Measurements from ENCODE around the gene FSTL4. TPM values are rescaled to one million over a fixed set of nuclear protein-coding genes. Genes with fewer than 3 reads are reported as not detected.

The FSTL4 gene
- polyA plus RNA-seq, 1 of the 3 experiments (the other 2 are of a cell fraction), result not detected

GRCh38 chr5:133353741-133354140 lies 258.6 kb downstream of the FSTL4 start:
- Histone ChIP-seq H3K9me2 (no peaks in the 10 kb centered on the region), H3K36me3 (replicated peaks in 1 of 2; ENCODE audit: control insufficient read depth in 1 of 2, insufficient read depth in 2 of 2, low read length in 1 of 2) (no peaks in the 10 kb centered on the region), H4K20me1 (ENCODE audit: insufficient read depth) (no peaks in the 10 kb centered on the region), H3K4me1 (ENCODE audit: control insufficient read depth in 1 of 2, insufficient read depth in 2 of 2, low read depth in 1 of 2, low read length in 1 of 2) (peaks cover 0 to 14% of the 10 kb centered on the region in 2 experiments; a peak in 1 of 4 replicates), H3K79me2 (ENCODE audit: insufficient read depth) (no peaks in the 10 kb centered on the region), H3K9me3 (no peaks in the 10 kb centered on the region), H3K27ac (ENCODE audit: low read depth in 2 of 2, low read length in 1 of 2) (no peak overlapping the region), H3K9ac (no peak overlapping the region), H3K4me2 (no peak overlapping the region), H3F3A (replicated peaks; ENCODE audit: insufficient read depth) (no peaks in the 10 kb centered on the region), H3K27me3 (ENCODE audit: insufficient read depth) (no peaks in the 10 kb centered on the region), H3K4me3 (ENCODE audit: low read depth in 2 of 2, low read length in 1 of 2) (no peak overlapping the region), H2AFZ (ENCODE audit: low read depth) (no peak overlapping the region)
- POLR2A ChIA-PET, result no interaction called here
- CTCF ChIA-PET, result interaction anchor here (0.7 to 1.8 kb wide), 2 partner anchors 70 to 79 kb away, joined by 3 to 5 read pairs; no protein-coding TSS in a partner anchor
- TF ChIP-seq, protein P1, sequence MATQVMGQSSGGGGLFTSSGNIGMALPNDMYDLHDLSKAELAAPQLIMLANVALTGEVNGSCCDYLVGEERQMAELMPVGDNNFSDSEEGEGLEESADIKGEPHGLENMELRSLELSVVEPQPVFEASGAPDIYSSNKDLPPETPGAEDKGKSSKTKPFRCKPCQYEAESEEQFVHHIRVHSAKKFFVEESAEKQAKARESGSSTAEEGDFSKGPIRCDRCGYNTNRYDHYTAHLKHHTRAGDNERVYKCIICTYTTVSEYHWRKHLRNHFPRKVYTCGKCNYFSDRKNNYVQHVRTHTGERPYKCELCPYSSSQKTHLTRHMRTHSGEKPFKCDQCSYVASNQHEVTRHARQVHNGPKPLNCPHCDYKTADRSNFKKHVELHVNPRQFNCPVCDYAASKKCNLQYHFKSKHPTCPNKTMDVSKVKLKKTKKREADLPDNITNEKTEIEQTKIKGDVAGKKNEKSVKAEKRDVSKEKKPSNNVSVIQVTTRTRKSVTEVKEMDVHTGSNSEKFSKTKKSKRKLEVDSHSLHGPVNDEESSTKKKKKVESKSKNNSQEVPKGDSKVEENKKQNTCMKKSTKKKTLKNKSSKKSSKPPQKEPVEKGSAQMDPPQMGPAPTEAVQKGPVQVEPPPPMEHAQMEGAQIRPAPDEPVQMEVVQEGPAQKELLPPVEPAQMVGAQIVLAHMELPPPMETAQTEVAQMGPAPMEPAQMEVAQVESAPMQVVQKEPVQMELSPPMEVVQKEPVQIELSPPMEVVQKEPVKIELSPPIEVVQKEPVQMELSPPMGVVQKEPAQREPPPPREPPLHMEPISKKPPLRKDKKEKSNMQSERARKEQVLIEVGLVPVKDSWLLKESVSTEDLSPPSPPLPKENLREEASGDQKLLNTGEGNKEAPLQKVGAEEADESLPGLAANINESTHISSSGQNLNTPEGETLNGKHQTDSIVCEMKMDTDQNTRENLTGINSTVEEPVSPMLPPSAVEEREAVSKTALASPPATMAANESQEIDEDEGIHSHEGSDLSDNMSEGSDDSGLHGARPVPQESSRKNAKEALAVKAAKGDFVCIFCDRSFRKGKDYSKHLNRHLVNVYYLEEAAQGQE (IDR thresholded peaks at IDR 0.05; ENCODE audit: low read depth, low read length), result peak; percentile 57; the same call in 1 of the 2 replicates
- no peak for TF ChIP-seq FOSL2 (IDR thresholded peaks at IDR 0.05; ENCODE audit: borderline replicate concordance, low read depth)
- DNase-seq, result no peak
- WGBS (ENCODE audit: low lambda C conversion rate), result 66% methylated on average over 7 of the region's 8 CpGs

DNA sequence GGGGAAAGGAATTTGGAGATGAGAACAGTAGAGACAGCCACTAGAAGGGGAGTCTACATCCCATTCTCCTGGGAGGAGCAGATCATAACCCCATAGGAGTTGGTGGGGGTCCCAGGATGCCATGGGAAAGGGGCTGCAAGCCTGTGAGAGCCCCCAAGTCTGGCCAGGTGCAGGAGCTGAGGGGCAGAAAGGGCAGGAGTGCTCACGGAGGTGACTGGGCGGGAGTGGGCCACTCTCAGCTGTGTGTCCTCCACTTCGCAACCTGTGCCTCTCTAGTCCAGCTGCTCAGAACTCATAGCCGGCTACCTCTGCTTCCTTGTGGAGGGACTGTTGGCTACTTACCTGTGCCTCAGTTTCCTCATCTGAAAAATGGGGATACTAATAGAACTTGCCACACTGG lies 263.9 kb downstream of the FSTL4 start:
- DNase-seq, result no peak
- TF ChIP-seq GATA2 (CRISPR knock-in tag; IDR thresholded peaks at IDR 0.05), result no peak
- no peak for TF ChIP-seq NRF1 (IDR thresholded peaks at IDR 0.05; ENCODE audit: low read depth, low read length)
- TF ChIP-seq USF2 (IDR thresholded peaks at IDR 0.05; ENCODE audit: borderline replicate concordance, low read depth, low read length), result no peak
- TF ChIP-seq RAD21 (IDR thresholded peaks at IDR 0.05; ENCODE audit: low read length), result no peak
- TF ChIP-seq MXI1 (IDR thresholded peaks at IDR 0.05; ENCODE audit: low read depth, low read length), result no peak
- TF ChIP-seq TCF12 (IDR thresholded peaks at IDR 0.05), result no peak
- TF ChIP-seq, protein P2, sequence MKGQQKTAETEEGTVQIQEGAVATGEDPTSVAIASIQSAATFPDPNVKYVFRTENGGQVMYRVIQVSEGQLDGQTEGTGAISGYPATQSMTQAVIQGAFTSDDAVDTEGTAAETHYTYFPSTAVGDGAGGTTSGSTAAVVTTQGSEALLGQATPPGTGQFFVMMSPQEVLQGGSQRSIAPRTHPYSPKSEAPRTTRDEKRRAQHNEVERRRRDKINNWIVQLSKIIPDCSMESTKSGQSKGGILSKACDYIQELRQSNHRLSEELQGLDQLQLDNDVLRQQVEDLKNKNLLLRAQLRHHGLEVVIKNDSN (IDR thresholded peaks at IDR 0.05; ENCODE audit: borderline replicate concordance, low read depth), result no peak
- TF ChIP-seq EP300 (IDR thresholded peaks at IDR 0.05; ENCODE audit: borderline replicate concordance in 1 of 2, low read depth in 1 of 2, low read length in 1 of 2), result no peak
- TF ChIP-seq, protein P3, sequence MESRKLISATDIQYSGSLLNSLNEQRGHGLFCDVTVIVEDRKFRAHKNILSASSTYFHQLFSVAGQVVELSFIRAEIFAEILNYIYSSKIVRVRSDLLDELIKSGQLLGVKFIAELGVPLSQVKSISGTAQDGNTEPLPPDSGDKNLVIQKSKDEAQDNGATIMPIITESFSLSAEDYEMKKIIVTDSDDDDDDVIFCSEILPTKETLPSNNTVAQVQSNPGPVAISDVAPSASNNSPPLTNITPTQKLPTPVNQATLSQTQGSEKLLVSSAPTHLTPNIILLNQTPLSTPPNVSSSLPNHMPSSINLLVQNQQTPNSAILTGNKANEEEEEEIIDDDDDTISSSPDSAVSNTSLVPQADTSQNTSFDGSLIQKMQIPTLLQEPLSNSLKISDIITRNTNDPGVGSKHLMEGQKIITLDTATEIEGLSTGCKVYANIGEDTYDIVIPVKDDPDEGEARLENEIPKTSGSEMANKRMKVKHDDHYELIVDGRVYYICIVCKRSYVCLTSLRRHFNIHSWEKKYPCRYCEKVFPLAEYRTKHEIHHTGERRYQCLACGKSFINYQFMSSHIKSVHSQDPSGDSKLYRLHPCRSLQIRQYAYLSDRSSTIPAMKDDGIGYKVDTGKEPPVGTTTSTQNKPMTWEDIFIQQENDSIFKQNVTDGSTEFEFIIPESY (IDR thresholded peaks at IDR 0.05; ENCODE audit: borderline replicate concordance, low read depth), result no peak
- no peak for TF ChIP-seq YY1 (IDR thresholded peaks at IDR 0.05; ENCODE audit: low read depth)
- no peak for TF ChIP-seq ELF1 (IDR thresholded peaks at IDR 0.05)
- no peak for TF ChIP-seq FOSL2 (IDR thresholded peaks at IDR 0.05; ENCODE audit: borderline replicate concordance, low read depth)
- TF ChIP-seq EZH2phosphoT487 (IDR thresholded peaks at IDR 0.05; ENCODE audit: borderline replicate concordance, low read depth), result no peak
- no peak for TF ChIP-seq SMC3 (IDR thresholded peaks at IDR 0.05; ENCODE audit: low read depth, low read length)
- no peak for TF ChIP-seq PBX3 (IDR thresholded peaks at IDR 0.05)
- TF ChIP-seq TEAD4 (IDR thresholded peaks at IDR 0.05; ENCODE audit: borderline replicate concordance, insufficient read depth), result no peak

More for the DNA sequence above, 263.9 kb downstream of the FSTL4 start:
- Histone ChIP-seq H3F3A (replicated peaks; ENCODE audit: insufficient read depth) (no peaks in the 10 kb centered on the region), H3K4me2 (no peak overlapping the region), H2AFZ (ENCODE audit: low read depth) (no peak overlapping the region), H3K27ac (ENCODE audit: low read depth in 2 of 2, low read length in 1 of 2) (no peak overlapping the region), H3K79me2 (ENCODE audit: insufficient read depth) (no peaks in the 10 kb centered on the region), H3K9me3 (no peaks in the 10 kb centered on the region), H3K27me3 (ENCODE audit: insufficient read depth) (no peaks in the 10 kb centered on the region), H3K36me3 (replicated peaks in 1 of 2; ENCODE audit: control insufficient read depth in 1 of 2, insufficient read depth in 2 of 2, low read length in 1 of 2) (no peaks in the 10 kb centered on the region), H3K9ac (no peak overlapping the region), H3K9me2 (no peaks in the 10 kb centered on the region), H3K4me1 (ENCODE audit: control insufficient read depth in 1 of 2, insufficient read depth in 2 of 2, low read depth in 1 of 2, low read length in 1 of 2) (no peaks in the 10 kb centered on the region), H3K4me3 (ENCODE audit: low read depth in 2 of 2, low read length in 1 of 2) (no peak overlapping the region), H4K20me1 (ENCODE audit: insufficient read depth) (no peaks in the 10 kb centered on the region)
- ChIA-PET POLR2A (no interaction called here), CTCF (interaction anchor here (1.2 to 1.8 kb wide), 2 partner anchors 12 to 75 kb away, joined by 3 to 4 read pairs; no protein-coding TSS in a partner anchor)
- WGBS (ENCODE audit: low lambda C conversion rate), result 79% methylated on average over 2 of the region's 4 CpGs

Data from SK-N-SH (cell line).